Keratinocyte (primary cell): ENCODE measurements around the gene SURF6. TPM values are rescaled to one million over a fixed set of nuclear protein-coding genes. Genes with fewer than 3 reads are reported as not detected.
"Not testable (repeated sequence)": the region's sequence is repeated elsewhere in the genome, so short reads cannot be mapped to it uniquely, and the experiment has no call there.

ENCODE experiments used
- DNase-seq: peaks from one replicate; pipeline ENCODE4 v3.0.0-alpha.2; 2011; ENCODE audit warnings: low read depth, missing footprints, low spot score
- FAIRE-seq: peaks from 2 replicates; lab custom pipeline; 2011; peaks lifted over from hg19 to GRCh38; lab: Jason Lieb, UNC
- H2AFZ ChIP-seq: 2 replicates; pipeline ENCODE4 v1.6.0; 2012; ENCODE audit warnings: low read length, control low read depth, inconsistent platforms; ENCODE audit not compliant: control insufficient read depth
- H3K27ac ChIP-seq: 2 replicates; pipeline ENCODE4 v1.5.1; 2011; ENCODE audit warnings: low read length; ENCODE audit not compliant: control insufficient read depth, insufficient read depth
- H3K27me3 ChIP-seq: 3 replicates; pipeline ENCODE4 v1.6.0; 2011; ENCODE audit warnings: low read length; ENCODE audit not compliant: control insufficient read depth, insufficient read depth; ENCODE audit errors: extremely low read depth
- H3K36me3 ChIP-seq, 2 experiments: 2 replicates in 1 of 2; 3 replicates in 1 of 2; pipeline ENCODE4 v1.5.1; 2011; ENCODE audit warnings: low read length in 2 of 2, mild to moderate bottlenecking in 1 of 2; ENCODE audit not compliant: control insufficient read depth in 2 of 2, insufficient read depth in 2 of 2; ENCODE audit errors: extremely low read depth in 1 of 2
- H3K4me1 ChIP-seq: 3 replicates; pipeline ENCODE4 v1.5.1; 2011; ENCODE audit warnings: low read length; ENCODE audit not compliant: control insufficient read depth, insufficient read depth; ENCODE audit errors: extremely low read depth
- H3K4me2 ChIP-seq: 3 replicates; pipeline ENCODE4 v1.6.0; 2011; ENCODE audit warnings: low read depth, low read length; ENCODE audit not compliant: control insufficient read depth, insufficient read depth; ENCODE audit errors: extremely low read depth
- H3K4me3 ChIP-seq, 3 experiments: fragments of 200-600 bp in 1 of 3; sonication (generic) in 1 of 3; 2 replicates in 2 of 3; 3 replicates in 1 of 3; pipeline ENCODE4 v1.5.1; 2011 to 2016; ENCODE audit warnings: low read length in 3 of 3, mild to moderate bottlenecking in 3 of 3, control low read depth in 2 of 3, inconsistent platforms in 1 of 3, low read depth in 1 of 3, mixed read lengths in 1 of 3, mixed run types in 1 of 3, moderate library complexity in 1 of 3; ENCODE audit not compliant: control insufficient read depth in 2 of 3, insufficient read depth in 2 of 3; ENCODE audit errors: extremely low read depth in 1 of 3
- H3K79me2 ChIP-seq: 2 replicates; pipeline ENCODE4 v1.6.0; 2012; ENCODE audit warnings: low read length; ENCODE audit not compliant: control insufficient read depth, insufficient read depth
- H3K9ac ChIP-seq: 3 replicates; pipeline ENCODE4 v1.6.0; 2011; ENCODE audit warnings: low read length; ENCODE audit not compliant: control insufficient read depth, insufficient read depth; ENCODE audit errors: extremely low read depth
- H3K9me1 ChIP-seq: 3 replicates; pipeline ENCODE4 v1.6.0; 2011; ENCODE audit warnings: low read length; ENCODE audit not compliant: control insufficient read depth, insufficient read depth; ENCODE audit errors: extremely low read depth
- H3K9me3 ChIP-seq: 2 replicates; pipeline ENCODE4 v1.5.1; 2012; ENCODE audit warnings: low read depth, low read length; ENCODE audit not compliant: control insufficient read depth
- H4K20me1 ChIP-seq: 3 replicates; pipeline ENCODE4 v1.6.0; 2011; ENCODE audit warnings: low read length; ENCODE audit not compliant: control insufficient read depth, insufficient read depth; ENCODE audit errors: extremely low read depth
- CTCF ChIP-seq, 3 experiments: IDR thresholded peaks in 1 of 3; conservative IDR thresholded peaks in 1 of 3; optimal IDR thresholded peaks in 1 of 3; 2 replicates in 2 of 3; 3 replicates in 1 of 3; pipeline versions ENCODE3 to v1.5.1; 2011; ENCODE audit warnings: low read length in 3 of 3, mild to moderate bottlenecking in 3 of 3, moderate library complexity in 2 of 3, control low read depth in 1 of 3, inconsistent platforms in 1 of 3; ENCODE audit not compliant: insufficient read depth in 2 of 3; ENCODE audit errors: extremely low read depth in 1 of 3
- EZH2 ChIP-seq: IDR thresholded peaks from one replicate; pipeline ENCODE4 v1.6.1; 2012; ENCODE audit warnings: inconsistent platforms, mild to moderate bottlenecking, low read length, moderate library complexity
- dilution Hi-C: fragments of 300-500 bp; cut with MboI; formaldehyde crosslinking; loops from one replicate; pipeline ENCODE4 v1.7.0; 2020; ENCODE audit warnings: low sequenced_read_pairs; ENCODE audit not compliant: extremely low pct_ligation_motif_present
- polyA plus RNA-seq, 5 experiments: library from polyadenylated mRNA; depleted of rRNA in 3 of 5; stranded (reverse) in 3 of 5; stranded (forward) in 1 of 5; unstranded in 1 of 5; fragments of >200 nt; gene quantifications; 1 replicate in 1 of 5; 2 replicates in 3 of 5; 3 replicates in 1 of 5; pipeline versions ENCODE4 v1.2.1 to v1.2.3, GENCODE V29; 2011 to 2012; ENCODE audit warnings: missing spikeins in 2 of 5, low read depth in 1 of 5, low replicate concordance in 1 of 5

SURF6 gene
- polyA plus RNA-seq, 1 donor (not counting 4 experiments of a cell fraction or from before 2014, with no cell fraction given): 13.0 TPM

- H3K4me3 ChIP-seq: no peak overlapping the region
- DNase-seq (no peak), FAIRE-seq (no peak)
- dilution Hi-C loops: no loop called here
- no peaks in the 10 kb centered on the region for H4K20me1 ChIP-seq
- no peaks in the 10 kb centered on the region for H3K4me1 ChIP-seq
- no peaks in the 10 kb centered on the region for H3K9me3 ChIP-seq
- H2AFZ ChIP-seq: no peak overlapping the region
- H3K9me1 ChIP-seq: no peaks in the 10 kb centered on the region
- H3K36me3 ChIP-seq: no peaks in the 10 kb centered on the region
- TF ChIP-seq CTCF (optimal IDR thresholded peaks at IDR 0.05 in 1 of 3, IDR thresholded peaks at IDR 0.05 in 1 of 3, conservative IDR thresholded peaks at IDR 0.05 in 1 of 3; ENCODE audit: extremely low read depth in 1 of 3, insufficient read depth in 2 of 3, low read length in 3 of 3): no peak
- no peak for TF ChIP-seq EZH2
- no peak overlapping the region for H3K9ac ChIP-seq
- no peak overlapping the region for H3K27ac ChIP-seq
- H3K79me2 ChIP-seq: no peaks in the 10 kb centered on the region
- peaks cover 8% of the 10 kb centered on the region for H3K27me3 ChIP-seq
- no peak overlapping the region for H3K4me2 ChIP-seq
Observed at GRCh38 chr9:133303266-133304157, 32.5 kb downstream of the SURF6 start.

- Histone ChIP-seq H2AFZ (no peak overlapping the region), H3K9me3 (no peaks in the 10 kb centered on the region), H4K20me1 (no peaks in the 10 kb centered on the region), H3K4me2 (no peak overlapping the region), H3K27me3 (peaks cover 8% of the 10 kb centered on the region), H3K9ac (no peak overlapping the region), H3K9me1 (no peaks in the 10 kb centered on the region), H3K4me3 (no peak overlapping the region), H3K4me1 (no peaks in the 10 kb centered on the region), H3K27ac (no peak overlapping the region), H3K36me3 (no peaks in the 10 kb centered on the region), H3K79me2 (no peaks in the 10 kb centered on the region)
- FAIRE-seq (no peak), DNase-seq (no peak)
- TF ChIP-seq CTCF (optimal IDR thresholded peaks at IDR 0.05 in 1 of 3, IDR thresholded peaks at IDR 0.05 in 1 of 3, conservative IDR thresholded peaks at IDR 0.05 in 1 of 3; ENCODE audit: extremely low read depth in 1 of 3, insufficient read depth in 2 of 3, low read length in 3 of 3) (no peak), EZH2 (no peak)
- dilution Hi-C loops: no loop called here
Observed at GRCh38 chr9:133301253-133302230, 34.4 kb downstream of the SURF6 start.

GRCh38 chr9:133299996-133300395, 36.0 kb downstream of the SURF6 start:
- H3K9me1 ChIP-seq, H3K9ac ChIP-seq, H3K27me3 ChIP-seq, H3K79me2 ChIP-seq, H3K4me1 ChIP-seq, H4K20me1 ChIP-seq, H3K36me3 ChIP-seq, H2AFZ ChIP-seq, H3K27ac ChIP-seq, FAIRE-seq, H3K9me3 ChIP-seq, DNase-seq, dilution Hi-C loops, H3K4me3 ChIP-seq, H3K4me2 ChIP-seq: not testable (repeated sequence)
